ENCODE results near the gene TNPO1.

Gene TNPO1

DNA sequence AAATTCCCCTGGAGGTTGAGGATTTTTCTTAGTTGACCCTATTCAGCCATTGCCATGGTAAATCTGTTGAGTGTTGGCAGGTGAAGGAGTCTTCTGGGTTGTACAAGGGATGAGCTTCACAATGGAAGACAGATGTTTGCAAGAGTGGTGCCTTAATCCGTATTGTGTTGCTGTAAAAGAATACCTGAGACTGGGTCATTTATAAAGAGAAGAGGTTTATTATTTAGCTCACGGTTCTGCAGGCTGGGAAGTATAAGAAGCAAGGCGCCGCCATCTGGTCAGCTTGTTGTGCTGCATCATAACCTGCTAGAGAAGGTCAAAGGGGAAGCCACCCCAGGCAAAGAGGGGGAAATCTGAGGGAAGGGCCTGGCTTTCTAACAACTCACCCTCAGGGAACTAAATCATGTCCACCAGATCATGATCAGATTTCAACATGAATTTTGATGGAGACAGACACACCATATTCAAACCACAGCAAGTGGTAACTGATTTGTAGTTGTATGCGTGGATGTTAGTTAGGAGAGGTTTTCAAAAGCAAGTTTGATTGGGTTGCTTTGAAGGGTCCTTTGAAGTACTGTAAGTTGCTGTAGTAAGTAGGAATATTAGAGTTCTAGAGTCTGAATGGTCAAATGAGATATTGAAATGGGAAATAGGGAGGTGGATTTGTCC, 2.5 kb downstream of the TNPO1 start:
- DNase-seq: peak in 2 of 4 experiments; percentile 6 to 17

DNA sequence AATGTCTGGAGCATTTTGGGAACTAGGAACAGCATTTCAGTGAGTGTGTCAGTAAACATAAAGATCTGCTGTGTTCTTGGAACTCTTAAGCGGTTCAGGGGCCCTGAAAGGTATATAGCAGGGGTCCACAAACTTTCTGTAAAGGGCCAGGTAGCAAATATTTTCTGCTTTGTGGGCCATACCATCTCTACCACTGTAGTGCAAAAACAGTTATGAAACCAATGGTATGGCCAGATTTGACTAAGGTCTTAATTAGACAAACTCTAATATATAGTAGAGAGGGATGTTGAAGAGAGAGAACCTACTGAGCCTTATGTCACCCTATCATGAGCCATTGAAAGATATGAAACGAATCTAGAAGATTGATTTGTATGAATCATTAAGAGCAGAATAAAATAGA, 5.3 kb downstream of the TNPO1 start:
- no peak for DNase-seq

DNA sequence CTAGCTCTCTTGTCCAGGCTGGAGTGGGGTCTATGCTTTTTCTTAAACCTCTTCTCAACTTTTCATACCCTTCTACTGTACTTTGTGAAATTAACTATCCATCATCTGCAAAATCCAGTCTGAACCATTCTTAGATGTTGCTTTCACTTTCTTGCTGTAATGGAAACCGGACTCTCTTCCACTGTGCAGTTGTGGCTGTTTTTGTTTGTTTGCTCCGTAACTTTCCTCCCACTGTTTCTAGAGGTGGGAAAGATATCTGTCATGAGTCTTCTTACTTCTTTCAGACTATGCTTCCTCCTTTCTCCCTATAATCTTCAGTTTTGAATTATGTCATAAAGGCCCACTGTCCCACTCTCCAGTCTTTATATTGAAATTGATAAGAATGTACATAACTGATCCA, 6.5 kb downstream of the TNPO1 start:
- DNase-seq: no peak

DNA sequence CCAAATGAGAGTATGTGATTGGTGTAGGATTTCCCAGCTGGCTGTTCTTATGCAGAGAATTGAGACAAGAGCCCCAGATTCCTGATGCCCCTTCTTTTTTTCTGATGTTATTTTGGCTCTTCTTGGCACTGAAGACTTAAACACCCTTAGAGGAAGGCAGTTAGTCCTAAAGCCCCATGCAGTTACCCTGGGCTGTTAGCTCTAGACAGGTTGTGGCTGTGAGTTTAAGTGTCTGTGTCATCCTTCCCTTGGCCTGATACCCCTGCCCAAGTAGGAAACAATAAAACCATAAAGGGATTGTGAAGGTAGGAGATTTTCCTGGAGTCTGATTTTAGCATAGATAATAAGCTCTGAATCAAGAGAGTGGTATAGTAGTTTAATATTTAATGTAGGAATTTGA, 13.2 kb downstream of the TNPO1 start:
- no peak for DNase-seq

DNA sequence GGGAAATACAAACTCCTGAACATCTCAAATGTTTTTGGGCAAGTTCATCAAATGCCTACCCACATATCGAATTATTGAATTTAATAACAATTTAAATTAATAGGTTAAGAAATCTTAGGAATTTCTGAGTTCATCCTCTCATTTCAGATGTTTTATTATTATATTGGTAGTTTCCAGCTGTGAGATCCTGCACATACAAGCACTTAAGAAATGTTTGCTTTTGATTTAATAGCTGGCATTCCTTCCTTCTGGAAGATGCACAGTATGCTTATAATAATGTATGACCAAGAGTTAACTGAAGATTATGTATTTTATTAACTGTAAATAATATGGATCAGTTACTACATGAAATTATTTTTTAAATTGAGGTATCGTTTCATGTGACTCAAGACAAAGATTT, 13.9 kb downstream of the TNPO1 start:
- DNase-seq: no peak

DNA sequence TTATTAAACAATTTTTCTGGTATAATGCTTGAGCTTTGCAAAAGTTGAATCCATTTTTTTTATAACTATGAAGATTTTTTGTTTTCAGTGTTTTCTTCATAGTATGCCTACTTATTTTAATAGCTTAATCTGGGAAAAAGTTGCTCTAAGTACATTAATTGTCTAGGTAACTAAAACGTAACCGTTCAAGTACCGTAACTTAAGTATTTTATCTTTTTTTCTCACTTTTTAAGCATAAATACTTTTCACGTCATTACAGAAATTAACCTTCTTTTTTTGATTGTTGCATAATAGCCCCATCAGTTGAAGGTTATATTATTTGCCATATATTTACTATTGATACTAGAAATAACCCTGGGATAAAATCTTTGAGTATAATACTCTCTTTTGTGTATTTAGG, 15.2 kb downstream of the TNPO1 start:
- no peak for DNase-seq

DNA sequence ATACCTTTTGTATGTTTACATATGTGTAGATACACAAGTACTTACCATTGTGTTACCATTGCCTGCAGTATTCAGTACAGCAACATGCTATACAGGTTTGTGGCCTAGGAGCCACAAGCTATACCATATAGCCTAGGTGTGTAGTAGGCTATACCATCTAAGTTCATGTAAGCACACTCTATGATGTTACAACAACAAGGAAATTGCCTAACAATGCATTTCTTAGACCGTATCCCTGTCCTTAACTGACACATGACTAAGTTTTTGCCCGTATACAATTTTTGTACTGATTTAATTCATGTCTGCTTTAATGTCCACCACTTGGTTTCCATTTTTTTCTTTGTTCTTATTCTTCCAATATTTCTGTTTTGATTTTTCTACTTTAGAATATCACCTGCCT, 18.5 kb downstream of the TNPO1 start:
- DNase-seq: no peak

DNA sequence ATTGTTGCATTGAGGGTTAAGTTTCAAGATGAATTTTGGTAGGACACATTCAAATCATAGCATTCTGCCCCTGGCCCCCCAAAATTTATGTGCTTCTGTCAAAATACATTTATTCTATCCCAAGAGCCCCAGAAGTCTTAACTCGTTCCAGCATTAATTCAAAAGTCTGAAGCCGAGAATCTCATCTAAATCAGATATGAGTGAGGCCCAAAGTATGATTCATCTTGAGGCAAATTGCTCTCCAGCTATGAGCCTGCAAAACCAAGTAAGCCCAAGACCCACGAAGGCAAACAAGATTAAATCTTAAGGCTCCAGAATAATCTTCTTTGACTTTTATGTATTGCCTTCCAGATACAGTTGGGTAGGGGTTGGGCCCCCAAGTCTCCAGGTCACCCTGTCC, 19.2 kb downstream of the TNPO1 start:
- no peak for DNase-seq

DNA sequence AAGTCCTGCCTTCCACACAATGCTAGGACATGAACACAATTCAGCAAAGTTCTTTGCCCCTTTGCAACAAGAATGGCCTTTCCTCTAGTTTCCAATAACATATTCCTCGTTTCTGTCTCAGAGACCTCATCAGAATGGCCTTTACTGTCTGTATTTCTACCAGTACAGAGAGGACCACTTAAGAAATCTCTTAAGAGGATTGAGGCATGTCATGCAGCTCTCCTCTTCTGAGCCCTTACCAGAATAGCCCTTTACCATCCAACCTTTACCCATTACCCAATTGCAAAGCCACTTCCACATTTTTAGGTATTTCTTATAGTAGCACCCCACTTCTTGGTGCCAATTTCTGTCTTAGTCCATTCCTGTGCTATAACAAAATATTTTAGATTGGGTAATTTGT, 20.3 kb downstream of the TNPO1 start:
- no peak for DNase-seq

DNA sequence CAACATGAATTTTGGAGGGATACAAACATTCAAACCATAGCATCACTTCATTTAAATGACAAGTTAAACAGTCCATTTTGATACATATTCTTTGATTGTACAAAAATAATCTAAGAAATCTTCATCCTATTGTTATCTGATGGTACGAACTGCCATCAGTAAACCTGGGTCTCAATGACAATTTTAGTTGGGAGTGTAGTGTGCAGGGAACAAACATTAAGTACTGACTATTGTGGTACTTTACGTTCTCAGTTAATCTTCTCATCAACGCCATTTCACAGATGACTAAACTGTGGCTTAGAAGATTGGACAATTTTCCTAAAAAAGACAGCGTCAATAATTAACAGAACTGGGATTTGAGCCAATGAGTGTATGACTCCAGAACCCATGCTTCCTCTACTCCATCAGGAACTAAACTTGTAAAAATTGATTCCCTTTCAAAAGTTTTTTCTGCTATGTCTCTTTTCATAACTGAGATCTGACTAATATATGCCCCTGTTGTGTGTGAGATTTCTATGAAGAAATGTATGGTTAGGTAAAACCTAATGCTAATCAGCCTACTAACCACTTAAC, 21.1 kb downstream of the TNPO1 start:
- DNase-seq: no peak

DNA sequence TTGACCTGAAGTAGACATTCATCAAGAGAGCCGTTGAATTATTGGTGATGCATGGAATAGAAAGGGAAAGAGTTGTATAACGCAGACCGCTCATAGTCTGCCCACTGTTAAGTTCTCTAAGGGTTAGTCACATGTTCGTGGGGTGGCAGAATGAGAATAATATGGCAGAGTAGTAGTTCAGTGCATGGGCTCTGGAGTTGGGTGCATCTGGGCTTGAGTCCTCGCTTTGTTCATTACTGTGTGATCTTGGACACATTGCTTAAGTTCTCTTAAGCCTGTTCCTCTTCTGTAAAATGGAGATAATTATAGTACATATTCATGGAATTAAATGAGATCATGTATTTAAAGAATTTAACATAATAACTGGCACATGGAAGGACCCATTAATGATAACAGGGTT, 23.6 kb downstream of the TNPO1 start:
- no peak for DNase-seq

DNA sequence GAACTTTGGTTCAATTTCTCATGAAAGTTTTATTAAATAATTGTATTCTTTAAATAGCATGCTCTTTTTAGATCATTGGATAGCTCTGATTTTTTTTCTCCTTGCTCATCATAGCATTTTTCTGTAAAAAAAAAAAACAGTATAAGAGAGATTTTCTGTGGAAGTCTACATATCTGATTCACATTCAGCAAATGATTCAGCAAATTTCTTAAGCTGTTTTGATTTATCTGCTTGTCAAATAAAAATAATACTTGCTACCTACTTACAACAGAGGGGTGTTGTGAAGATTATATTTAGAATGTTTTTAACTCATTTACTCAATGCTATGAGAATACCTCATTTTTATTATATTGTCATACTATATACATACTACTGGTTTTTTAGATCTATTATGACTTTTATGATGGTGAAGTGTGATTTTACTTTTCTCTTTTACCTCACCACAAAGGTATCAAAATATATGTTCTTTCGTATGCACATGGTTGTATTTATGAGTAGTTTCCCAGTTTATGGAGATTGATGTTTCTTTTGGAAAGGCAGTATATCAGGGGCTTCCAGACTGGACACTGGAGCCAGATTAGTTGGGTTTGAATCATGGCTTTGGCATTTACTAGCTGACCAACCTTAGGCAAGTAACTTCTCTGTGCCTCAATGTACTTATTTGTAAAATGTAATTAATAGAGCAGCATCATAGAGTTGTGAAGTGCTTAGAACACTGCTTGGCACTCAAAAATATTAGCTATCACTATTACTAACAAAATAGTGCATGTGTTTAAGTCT, 25.5 kb downstream of the TNPO1 start:
- DNase-seq: no peak

DNA sequence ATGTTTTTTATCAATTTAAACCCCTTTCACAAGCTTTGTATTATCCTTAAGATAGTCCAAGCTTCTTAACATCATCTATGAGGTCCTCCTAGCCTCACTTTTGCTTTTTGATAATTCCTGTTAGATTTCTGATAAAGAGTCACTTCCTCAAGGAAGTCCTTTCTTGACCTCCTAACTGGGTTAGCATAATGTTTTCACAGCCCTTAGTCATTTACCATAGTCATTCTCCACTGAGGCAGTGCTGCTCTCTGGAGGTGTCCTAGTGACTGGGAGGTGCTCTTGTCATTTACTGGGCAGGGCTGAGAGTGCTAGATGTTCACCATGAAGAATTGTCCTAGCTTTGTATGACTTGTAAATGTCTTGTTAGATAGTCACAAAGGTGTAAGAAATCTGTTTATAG, 26.4 kb downstream of the TNPO1 start:
- no peak for DNase-seq

DNA sequence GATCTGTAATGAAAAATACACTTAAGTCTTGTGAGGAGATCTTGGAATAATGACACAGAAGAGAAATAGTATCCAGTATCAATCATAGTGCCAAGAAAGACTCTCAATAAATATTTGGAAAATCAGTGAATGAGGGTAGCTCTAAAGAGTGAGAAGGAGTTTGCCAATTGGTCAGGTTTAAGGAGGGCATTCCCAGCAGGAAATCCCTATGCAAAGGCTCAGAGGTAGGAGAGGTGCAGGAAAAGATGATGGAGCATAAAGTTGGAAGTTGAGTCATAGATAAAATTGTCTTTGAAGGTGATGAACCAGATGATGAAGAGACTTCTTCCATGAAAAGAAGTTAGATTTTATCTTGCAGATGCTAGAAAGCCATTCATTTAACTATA, 27.8 kb downstream of the TNPO1 start:
- no peak for DNase-seq

DNA sequence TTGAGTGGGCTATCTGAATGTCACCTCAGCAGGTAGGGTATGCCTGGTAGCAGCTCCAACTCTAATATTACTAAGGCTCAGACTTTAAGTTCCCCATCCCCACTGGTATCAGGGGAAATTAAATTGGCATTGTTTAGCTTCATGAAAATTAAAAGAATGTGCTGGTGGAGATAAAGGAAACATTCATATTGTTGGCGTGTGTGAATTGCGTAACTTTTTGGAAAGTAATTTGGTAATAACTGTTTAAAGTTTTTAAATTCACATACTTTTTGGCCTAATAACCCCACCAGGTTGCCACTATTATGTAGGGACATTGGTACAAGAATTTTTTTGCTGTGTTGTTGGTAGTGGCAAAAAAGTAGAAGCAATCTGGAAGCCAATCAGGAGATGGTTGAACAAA, 29.4 kb downstream of the TNPO1 start:
- no peak for DNase-seq

DNA sequence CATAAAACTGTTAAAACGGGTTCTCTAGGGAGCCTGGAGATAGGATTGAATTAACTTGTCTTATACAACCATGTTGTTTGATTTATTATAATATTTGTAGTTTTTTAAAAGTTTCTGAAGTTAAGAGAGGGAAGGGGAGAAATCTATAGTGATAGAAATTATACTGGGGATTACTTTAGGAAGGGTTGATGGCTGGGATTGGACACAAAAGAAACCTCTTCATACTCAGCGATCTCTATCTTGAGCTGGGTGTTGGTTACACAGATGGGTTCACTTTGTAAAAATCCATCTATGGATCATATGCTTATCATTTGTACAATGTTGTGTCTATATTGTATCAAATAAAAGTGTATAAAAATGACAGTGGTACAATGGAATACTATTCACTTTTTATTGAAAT, 30.0 kb downstream of the TNPO1 start:
- DNase-seq: no peak

DNA sequence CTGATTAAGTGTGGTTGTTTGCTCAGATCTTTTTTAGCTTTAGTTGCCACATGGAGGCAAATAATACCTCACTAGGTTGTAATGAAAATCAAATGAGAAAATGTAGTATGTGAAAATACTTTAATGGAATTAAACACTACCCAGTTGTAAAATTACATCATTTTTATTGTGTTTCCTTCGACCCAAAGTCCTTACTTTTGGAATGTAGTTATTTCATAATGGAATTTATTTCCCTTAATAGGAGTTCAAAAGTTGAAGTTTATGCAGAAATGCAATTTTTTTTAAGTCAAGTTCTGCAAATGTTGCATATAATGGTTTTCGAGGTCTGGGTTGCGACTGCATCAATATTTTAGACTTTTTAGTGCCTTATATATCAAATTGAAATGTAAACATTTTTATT, 31.0 kb downstream of the TNPO1 start:
- DNase-seq: no peak

DNA sequence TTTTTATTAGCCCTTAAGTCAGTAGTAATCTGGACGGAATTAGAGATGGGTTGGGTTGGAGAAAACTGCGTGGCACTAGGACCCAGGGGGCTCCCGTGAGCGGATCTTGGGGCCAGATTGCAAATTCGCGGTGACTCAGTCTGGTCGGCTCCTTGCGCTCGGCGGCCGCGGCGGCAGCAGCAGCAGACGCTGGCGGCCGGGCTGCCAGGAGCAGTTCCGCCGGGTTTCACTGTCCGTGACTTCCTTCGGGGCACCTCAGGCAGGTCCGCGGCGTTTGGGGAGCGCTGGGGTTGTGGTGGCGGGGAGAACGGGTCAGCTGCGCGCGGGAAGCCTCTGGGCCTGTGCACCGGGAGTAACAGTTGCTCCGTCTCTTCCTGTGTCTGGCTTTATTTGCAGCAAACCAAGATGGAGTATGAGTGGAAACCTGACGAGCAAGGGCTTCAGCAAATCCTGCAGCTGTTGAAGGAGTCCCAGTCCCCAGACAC, 31.6 kb downstream of the TNPO1 start:
- DNase-seq: peak; percentile 47 to 64 (median 62)

DNA sequence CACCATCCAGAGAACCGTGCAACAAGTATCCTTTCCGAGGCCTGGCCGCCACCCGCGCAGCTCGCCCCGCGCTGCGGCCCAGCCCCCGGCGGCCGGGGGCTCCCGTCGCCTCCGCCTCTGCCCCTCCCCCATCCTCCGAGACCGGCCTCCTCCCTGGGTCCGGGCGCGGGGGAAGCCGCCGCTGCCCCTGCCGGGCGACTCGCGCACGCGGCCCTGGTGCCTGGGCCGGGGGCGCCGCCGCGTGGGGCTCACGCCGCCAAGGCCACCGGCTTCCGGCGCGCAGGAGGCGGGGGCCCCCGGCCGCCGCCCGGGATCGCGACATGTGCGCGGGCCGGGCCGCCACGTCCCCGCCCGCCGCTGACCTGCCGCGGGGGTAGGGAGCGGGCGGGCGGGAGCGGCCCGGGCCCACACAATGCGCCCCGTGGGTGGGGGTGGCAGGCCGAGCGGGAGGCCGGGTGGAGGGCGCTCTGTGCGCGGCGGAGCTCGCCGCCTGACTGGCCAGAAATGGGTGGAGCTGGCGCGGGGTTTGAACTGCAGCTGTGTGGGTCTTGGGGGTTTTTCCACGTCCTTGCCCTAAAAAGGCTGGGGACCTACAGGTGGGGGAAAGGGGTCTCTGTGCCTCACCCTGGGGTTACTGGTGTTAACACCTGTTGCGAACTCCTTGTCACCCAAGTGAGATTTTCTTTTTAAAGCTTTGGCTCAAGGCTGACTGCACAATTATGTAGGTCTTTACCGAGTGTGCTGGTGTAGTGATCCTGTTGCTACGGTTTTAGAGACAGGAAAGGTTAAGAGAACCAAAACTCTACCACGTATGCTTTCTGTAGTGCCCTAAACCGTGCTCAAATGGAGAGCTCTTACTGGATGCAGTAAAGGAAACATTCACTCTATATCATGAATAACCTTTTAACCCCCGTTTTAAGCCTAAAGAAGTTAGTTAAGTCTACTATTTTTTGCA, 32.3 kb downstream of the TNPO1 start:
- DNase-seq: peak in 3 of 4 experiments; percentile 18 to 23 (median 21)

DNA sequence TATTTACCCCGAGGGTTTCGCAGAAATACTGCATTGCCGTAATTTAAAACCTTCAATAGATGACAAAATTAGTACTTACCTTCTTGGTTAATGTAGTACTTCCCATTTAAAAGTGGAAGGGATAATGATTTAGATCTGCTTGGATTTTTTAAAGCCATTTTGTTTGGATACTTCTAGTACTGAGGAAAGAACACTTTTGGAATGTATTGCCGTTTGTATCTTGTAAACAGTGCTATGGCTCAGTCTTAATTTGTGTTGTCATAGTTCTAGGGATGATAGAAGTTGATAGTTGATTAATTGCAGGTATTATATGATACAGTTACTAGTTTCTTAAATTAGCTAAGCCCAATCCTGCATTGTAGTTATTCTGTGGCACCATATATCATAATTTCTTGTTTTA, 33.1 kb downstream of the TNPO1 start:
- no peak for DNase-seq

DNA sequence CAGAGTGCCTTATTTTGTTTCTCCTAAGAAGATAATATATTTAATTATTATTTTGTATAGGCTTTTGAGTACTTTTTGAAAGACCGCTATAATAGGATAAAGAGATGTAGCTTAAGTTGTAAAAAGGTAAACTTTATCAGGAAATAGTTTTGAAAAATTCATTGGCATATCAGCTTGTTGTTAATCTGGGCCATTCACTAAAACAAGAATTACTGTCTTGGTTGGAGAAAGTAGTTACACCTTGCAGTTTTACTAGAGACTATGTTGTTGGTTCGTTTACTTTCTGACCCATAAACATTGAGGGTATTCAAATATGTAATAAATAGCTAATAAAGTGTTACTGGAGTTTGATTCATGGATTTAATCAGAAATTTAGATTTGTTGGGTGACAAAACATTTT, 33.7 kb downstream of the TNPO1 start:
- DNase-seq: no peak

DNA sequence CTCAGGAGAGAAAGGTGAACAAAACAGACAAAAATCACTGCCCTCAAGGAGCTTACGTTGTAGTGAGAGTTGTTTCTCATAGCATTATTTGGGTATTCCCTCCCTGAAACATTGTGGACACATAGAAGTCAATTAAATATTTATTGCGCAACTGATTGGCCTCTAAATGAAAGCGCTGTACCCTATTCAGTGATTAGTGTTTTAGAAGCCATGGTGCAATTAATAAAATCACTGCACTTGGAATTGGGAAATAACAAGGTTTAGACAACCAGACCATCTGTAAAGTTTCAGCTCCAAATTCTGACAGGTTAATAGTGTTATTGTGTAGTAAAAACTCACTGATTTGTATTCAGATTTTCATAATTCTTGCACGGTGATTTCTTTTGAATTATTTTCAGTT, 35.9 kb downstream of the TNPO1 start:
- no peak for DNase-seq

DNA sequence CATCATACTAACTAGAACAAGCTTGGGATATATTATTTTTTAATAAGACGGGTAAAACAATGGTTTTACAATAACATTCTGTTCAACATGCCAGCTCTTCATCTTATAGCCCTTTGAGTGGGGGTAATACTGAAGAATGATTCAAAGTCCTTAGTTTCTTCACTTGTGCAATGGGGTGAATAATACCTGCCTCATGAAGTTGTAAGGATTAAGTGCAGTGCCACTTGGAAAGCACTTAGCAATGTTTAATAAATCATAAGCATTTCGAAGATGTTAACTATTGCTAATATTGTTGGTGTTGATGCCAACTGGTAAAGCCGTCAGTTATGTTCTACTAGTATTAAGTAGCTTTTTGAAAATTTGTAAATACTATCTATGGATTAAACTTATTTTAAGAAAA, 38.0 kb downstream of the TNPO1 start:
- DNase-seq: no peak
